GM23248 (cell line): ENCODE measurements around the gene TMEM239.

Source experiments
- EZH2 ChIP-seq: fragments of 200-600 bp; sonication (generic); IDR thresholded peaks from 2 replicates; pipeline ENCODE4 v1.6.1; 2018; ENCODE audit warnings: antibody characterized with exemption, mild to moderate bottlenecking; ENCODE audit not compliant: insufficient read depth, poor library complexity, severe bottlenecking
- EZH2phosphoT487 ChIP-seq: fragments of 200-600 bp; sonication (generic); IDR thresholded peaks from 2 replicates; pipeline ENCODE4 v1.6.1; 2018; ENCODE audit warnings: antibody characterized with exemption, moderate library complexity, mild to moderate bottlenecking, low read depth; ENCODE audit not compliant: insufficient read depth

GRCh38 chr20:2845607-2846006 is 29.4 kb downstream of the TMEM239 start:
- no peak for TF ChIP-seq EZH2
- no peak for TF ChIP-seq EZH2phosphoT487
